Uterus (tissue), 4 donors: ENCODE results near the gene LRBA. TPM values are rescaled to one million over a fixed set of nuclear protein-coding genes. Genes with fewer than 3 reads are reported as not detected.

Experiments used
- DNase-seq, 2 donors: peaks; one replicate each; pipeline ENCODE4 v3.0.0-alpha.2; 2019 to 2020
- H3K27ac ChIP-seq, 2 donors: fragments of 200-600 bp; sonication (generic); 1 replicate in 1 of 2; 2 replicates in 1 of 2; pipeline ENCODE4 v1.5.1; 2016 to 2018
- H3K27me3 ChIP-seq, 2 donors: fragments of 200-600 bp; sonication (generic); one replicate each; pipeline ENCODE4 v1.5.1; 2018 to 2019; ENCODE audit warnings: control low read depth in 1 of 2
- H3K36me3 ChIP-seq, 2 donors: fragments of 200-600 bp; sonication (generic); one replicate each; pipeline ENCODE4 v1.5.1; 2019; ENCODE audit warnings: control low read depth in 1 of 2
- H3K4me1 ChIP-seq, 2 donors: fragments of 200-600 bp; sonication (generic); one replicate each; pipeline ENCODE4 v1.5.1; 2018 to 2019; ENCODE audit warnings: control low read depth in 1 of 2
- H3K4me3 ChIP-seq, 2 donors: fragments of 200-600 bp; sonication (generic); 1 replicate in 1 of 2; 2 replicates in 1 of 2; pipeline ENCODE4 v1.5.1; 2018 to 2019; ENCODE audit warnings: mild to moderate bottlenecking in 1 of 2
- H3K9me3 ChIP-seq, 2 donors: fragments of 200-600 bp; sonication (generic); one replicate each; pipeline ENCODE4 v1.5.1; 2019; ENCODE audit warnings: control low read depth in 1 of 2
- CTCF ChIP-seq, 4 experiments: fragments of 200-600 bp in 2 of 4; fragments of 450-650 bp in 2 of 4; sonication (generic) in 2 of 4; IDR thresholded peaks; one replicate each; pipeline ENCODE4 v1.5.1; 2016 to 2019; ENCODE audit warnings: antibody characterized with exemption in 4 of 4, mild to moderate bottlenecking in 2 of 4, moderate library complexity in 1 of 4
- POLR2A ChIP-seq, 2 donors: fragments of 450-650 bp; IDR thresholded peaks; one replicate each; pipeline ENCODE4 v1.6.1; 2016; ENCODE audit warnings: antibody characterized with exemption in 2 of 2, mild to moderate bottlenecking in 1 of 2, moderate library complexity in 1 of 2
- intact Hi-C: fragments of 100-400 bp; cut with DNase I; formaldehyde crosslinking; loops from one replicate; pipeline ENCODE4 v1.15.1; 2023; ENCODE audit warnings: low total_unique reads
- total RNA-seq, 4 donors: library from RNA; depleted of rRNA in 3 of 4; stranded (reverse); fragments of >200 nt in 3 of 4; gene quantifications; one replicate each; pipeline versions ENCODE4 v1.1.0 to v1.2.4, GENCODE V29; 2014 to 2023
- donor health status: DM: yes; HTN: yes; CAD: no.

The LRBA gene
- total RNA-seq, 4 donors from 2014 or later = 32.0 to 126 (median 41.7) TPM

- TF ChIP-seq POLR2A (IDR thresholded peaks at IDR 0.05) (no peak), CTCF (IDR thresholded peaks at IDR 0.05) (no peak)
These were observed 220.4 kb downstream of the LRBA start for GRCh38 chr4:150794706-150795105.

GRCh38 chr4:150789864-150790263, 225.2 kb downstream of the LRBA start:
- Histone ChIP-seq H3K4me3 (no peak overlapping the region), H3K4me1 (no peaks in the 10 kb centered on the region), H3K9me3 (no peaks in the 10 kb centered on the region), H3K27me3 (no peaks in the 10 kb centered on the region), H3K27ac (no peak overlapping the region), H3K36me3 (no peaks in the 10 kb centered on the region)
- TF ChIP-seq CTCF (IDR thresholded peaks at IDR 0.05) = no peak
- TF ChIP-seq POLR2A (IDR thresholded peaks at IDR 0.05) = no peak
- DNase-seq = no peak
- intact Hi-C loops = no loop called here

More at GRCh38 chr4:150794706-150795105, 220.4 kb downstream of the LRBA start:
- Histone ChIP-seq H3K27ac (no peak overlapping the region), H3K4me3 (no peak overlapping the region), H3K4me1 (no peaks in the 10 kb centered on the region), H3K9me3 (no peaks in the 10 kb centered on the region), H3K27me3 (no peaks in the 10 kb centered on the region), H3K36me3 (peaks cover 0 to 4% of the 10 kb centered on the region in 2 donors)
- intact Hi-C loops = no loop called here
- DNase-seq = no peak

GRCh38 chr4:150784939-150785338, 230.1 kb downstream of the LRBA start:
- no peaks in the 10 kb centered on the region for H3K27me3 ChIP-seq
- no peak overlapping the region for H3K4me3 ChIP-seq
- H3K4me1 ChIP-seq = no peaks in the 10 kb centered on the region
- intact Hi-C loops = no loop called here
- TF ChIP-seq CTCF (IDR thresholded peaks at IDR 0.05) = no peak
- no peaks in the 10 kb centered on the region for H3K36me3 ChIP-seq
- H3K27ac ChIP-seq = no peak overlapping the region
- DNase-seq = no peak
- H3K9me3 ChIP-seq = no peaks in the 10 kb centered on the region

- TF ChIP-seq CTCF (IDR thresholded peaks at IDR 0.05) = no peak
- TF ChIP-seq POLR2A (IDR thresholded peaks at IDR 0.05) = no peak
- Histone ChIP-seq H3K9me3 (no peaks in the 10 kb centered on the region), H3K4me3 (no peak overlapping the region), H3K27me3 (no peaks in the 10 kb centered on the region), H3K27ac (no peak overlapping the region), H3K4me1 (no peaks in the 10 kb centered on the region), H3K36me3 (no peaks in the 10 kb centered on the region)
- no peak for DNase-seq
- intact Hi-C loops = no loop called here
These were observed 230.8 kb downstream of the LRBA start for GRCh38 chr4:150784305-150784704.

GRCh38 chr4:150782921-150783320, 232.2 kb downstream of the LRBA start:
- intact Hi-C loops = no loop called here
- Histone ChIP-seq H3K4me3 (no peak overlapping the region), H3K36me3 (no peaks in the 10 kb centered on the region), H3K9me3 (no peaks in the 10 kb centered on the region), H3K4me1 (no peaks in the 10 kb centered on the region), H3K27me3 (no peaks in the 10 kb centered on the region), H3K27ac (no peak overlapping the region)
- DNase-seq = no peak
- TF ChIP-seq CTCF (IDR thresholded peaks at IDR 0.05) = no peak
- TF ChIP-seq POLR2A (IDR thresholded peaks at IDR 0.05) = no peak
